ENCODE data around the gene PLXDC1.

The PLXDC1 gene

GRCh38 chr17:39104046-39104445 is 47.4 kb downstream of the PLXDC1 start:
- TF ChIP-seq, protein P1, sequence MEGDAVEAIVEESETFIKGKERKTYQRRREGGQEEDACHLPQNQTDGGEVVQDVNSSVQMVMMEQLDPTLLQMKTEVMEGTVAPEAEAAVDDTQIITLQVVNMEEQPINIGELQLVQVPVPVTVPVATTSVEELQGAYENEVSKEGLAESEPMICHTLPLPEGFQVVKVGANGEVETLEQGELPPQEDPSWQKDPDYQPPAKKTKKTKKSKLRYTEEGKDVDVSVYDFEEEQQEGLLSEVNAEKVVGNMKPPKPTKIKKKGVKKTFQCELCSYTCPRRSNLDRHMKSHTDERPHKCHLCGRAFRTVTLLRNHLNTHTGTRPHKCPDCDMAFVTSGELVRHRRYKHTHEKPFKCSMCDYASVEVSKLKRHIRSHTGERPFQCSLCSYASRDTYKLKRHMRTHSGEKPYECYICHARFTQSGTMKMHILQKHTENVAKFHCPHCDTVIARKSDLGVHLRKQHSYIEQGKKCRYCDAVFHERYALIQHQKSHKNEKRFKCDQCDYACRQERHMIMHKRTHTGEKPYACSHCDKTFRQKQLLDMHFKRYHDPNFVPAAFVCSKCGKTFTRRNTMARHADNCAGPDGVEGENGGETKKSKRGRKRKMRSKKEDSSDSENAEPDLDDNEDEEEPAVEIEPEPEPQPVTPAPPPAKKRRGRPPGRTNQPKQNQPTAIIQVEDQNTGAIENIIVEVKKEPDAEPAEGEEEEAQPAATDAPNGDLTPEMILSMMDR (IDR thresholded peaks at IDR 0.05) = no peak

DNA sequence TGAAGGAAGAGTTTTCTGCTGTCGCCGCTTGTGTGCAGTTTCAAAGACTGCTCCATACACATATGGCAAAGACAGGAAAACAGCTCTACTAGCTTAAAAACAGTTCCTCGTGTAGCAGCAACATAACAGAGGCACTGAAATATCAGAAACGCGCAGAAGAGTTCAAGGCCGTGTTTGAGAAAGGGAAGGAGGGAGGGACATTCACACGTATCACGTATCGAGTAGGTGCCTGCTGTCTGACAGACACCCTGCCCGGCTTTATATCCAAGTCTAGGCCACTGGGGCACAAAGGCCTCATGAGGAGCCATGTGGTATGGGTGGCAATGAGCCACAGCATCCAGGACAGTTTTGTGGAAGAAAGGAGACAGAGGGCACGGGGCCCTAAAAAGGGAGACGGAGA is 50.3 kb downstream of the PLXDC1 start:
- TF ChIP-seq, protein P1 (IDR thresholded peaks at IDR 0.05) = no peak

GRCh38 chr17:39100530-39100929 is 50.9 kb downstream of the PLXDC1 start:
- TF ChIP-seq, protein P1 (IDR thresholded peaks at IDR 0.05) = no peak

DNA sequence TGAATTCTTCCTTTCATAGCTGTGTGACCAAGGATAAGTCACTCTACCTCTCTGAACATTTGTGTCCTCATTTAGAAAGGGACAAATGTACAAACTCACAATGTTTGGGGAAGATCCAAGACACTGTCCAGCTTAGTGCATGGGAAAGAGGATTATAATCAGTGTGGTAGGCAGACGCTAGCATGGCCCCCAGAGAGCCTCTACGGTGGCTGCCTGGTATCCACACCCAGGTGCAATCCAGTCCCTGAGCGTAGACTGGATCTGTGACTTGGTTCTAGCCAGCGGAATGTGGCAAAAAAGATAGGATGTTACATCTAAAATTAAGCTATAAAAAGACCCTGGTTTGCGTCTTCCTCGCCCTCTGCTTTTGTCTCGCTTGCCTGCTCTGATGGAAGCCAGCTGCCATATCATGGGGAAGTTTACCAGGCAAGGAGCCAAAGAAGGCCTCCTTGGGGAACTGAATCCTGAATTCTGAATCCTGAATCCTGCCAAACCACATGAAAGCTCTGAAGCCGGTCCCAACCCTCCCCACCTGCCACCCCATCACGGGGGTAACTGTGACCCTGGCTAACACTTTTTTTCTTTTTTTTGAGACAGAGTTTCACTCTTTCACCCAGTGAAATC is 51.7 kb downstream of the PLXDC1 start:
- TF ChIP-seq, protein P1 (IDR thresholded peaks at IDR 0.05) = no peak

DNA sequence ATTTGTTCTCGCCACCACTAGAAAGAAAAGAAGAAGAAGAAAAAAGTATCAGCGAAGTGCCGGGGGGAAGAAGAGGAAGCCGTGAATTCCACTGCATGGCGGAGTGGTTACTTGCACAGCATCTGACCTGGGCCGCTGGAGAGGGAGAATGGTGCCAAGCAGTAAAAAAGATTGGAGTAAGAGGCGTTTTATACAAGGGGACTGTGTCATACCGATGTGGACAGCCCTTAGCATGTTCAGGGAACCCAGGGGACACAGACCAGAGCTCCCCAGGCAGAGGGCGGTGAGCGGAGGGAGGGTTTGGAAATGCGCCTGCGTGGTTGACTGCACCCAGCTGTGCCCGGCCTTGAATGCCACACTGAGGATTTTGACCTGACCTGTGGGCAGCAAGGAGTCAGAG is 52.8 kb downstream of the PLXDC1 start:
- TF ChIP-seq, protein P1 (IDR thresholded peaks at IDR 0.05) = no peak

- TF ChIP-seq, protein P1 (IDR thresholded peaks at IDR 0.05) = no peak
Observed at GRCh38 chr17:39097537-39097936, 53.9 kb downstream of the PLXDC1 start.

DNA sequence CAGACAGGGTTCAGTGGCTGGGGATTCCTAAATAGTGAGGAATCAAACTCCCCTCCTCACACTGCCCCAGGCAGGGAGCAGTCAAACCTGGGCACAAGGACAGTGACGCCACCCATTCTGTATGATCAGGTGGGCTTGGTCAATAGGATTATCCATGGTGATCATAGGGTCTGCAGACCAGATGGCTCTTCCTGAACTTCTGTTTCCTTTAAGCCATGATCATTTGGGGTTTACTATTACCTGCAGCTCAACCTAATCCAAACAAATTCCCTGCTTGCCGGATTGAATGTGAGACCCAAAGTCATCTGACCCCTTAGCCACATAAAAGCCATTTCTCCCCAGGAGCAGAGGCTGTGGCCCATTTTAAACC is 54.3 kb downstream of the PLXDC1 start:
- TF ChIP-seq, protein P1 (IDR thresholded peaks at IDR 0.05) = no peak

All from LNCAP (cell line).